GM18951 (cell line): ENCODE measurements around the gene PDZK1IP1.

Source experiments
- POLR2A ChIP-seq: IDR thresholded peaks from 4 replicates; pipeline ENCODE4 v1.6.1; 2011; ENCODE audit warnings: mild to moderate bottlenecking; ENCODE audit not compliant: insufficient read length, insufficient read depth; ENCODE audit errors: extremely low read depth
- in situ Hi-C: fragments of 300-500 bp; cut with MboI; formaldehyde crosslinking; loops from one replicate; pipeline ENCODE4 v1.12.0; 2022; ENCODE audit warnings: low sequenced_read_pairs, mixed read lengths, inconsistent platforms; ENCODE audit not compliant: unreplicated experiment

The PDZK1IP1 gene

GRCh38 chr1:47137925-47138615, 51.8 kb downstream of the PDZK1IP1 start:
- in situ Hi-C loops: no loop called here
- TF ChIP-seq POLR2A: no peak

GRCh38 chr1:47137198-47137597, 52.6 kb downstream of the PDZK1IP1 start, which contains the start of gene CYP4A22:
Gene CYP4A22 (plus strand): TSS chr1:47137441. CDS start chr1:47137486, 45 bp downstream.
- in situ Hi-C loops: no loop called here
- TF ChIP-seq POLR2A: no peak
